ENCODE data around the gene PTGS2. TPM values are rescaled to one million over a fixed set of nuclear protein-coding genes. Genes with fewer than 3 reads are reported as not detected.
"Not testable (repeated sequence)": the region's sequence is repeated elsewhere in the genome, so short reads cannot be mapped to it uniquely, and the experiment has no call there.

The PTGS2 gene
- polyA plus RNA-seq, 1 donor from 2014 or later: 0.08 TPM

DNA sequence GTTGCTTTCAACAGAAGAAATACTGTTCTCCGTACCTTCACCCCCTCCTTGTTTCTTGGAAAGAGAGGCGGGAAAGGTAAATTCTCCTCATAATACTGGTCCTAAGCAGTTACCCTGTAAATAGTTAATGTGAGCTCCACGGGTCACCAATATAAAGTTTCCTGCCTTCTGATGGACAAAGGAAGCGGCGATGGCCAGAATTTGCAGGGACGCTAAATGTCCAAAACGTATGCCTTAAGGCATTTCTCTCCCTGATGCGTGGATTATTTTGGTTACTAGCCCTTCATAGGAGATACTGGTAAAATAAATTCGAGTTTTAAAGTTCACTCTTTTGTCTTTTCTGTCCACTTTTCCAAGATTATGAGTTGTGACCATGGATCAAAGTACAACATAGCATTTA, 898 bp upstream of the PTGS2 start:
- H3K4me3 Mint-ChIP-seq: peak overlapping the region in 2 of 4 donors; percentile 67 to 83

GRCh38 chr1:186679924-186680244, 339 bp downstream of the PTGS2 start:
- H3K36me3 Mint-ChIP-seq: no peaks in the 10 kb centered on the region
- H3K9me3 Mint-ChIP-seq: no peaks in the 10 kb centered on the region
- H3K27ac Mint-ChIP-seq: no peak overlapping the region
- peak overlapping the region in 3 of 4 donors; percentile 24 to 67 (median 29) for H3K4me3 Mint-ChIP-seq
- peaks cover 7 to 13% (median 8%) of the 10 kb centered on the region in 3 donors for H3K4me1 Mint-ChIP-seq
- H3K27me3 Mint-ChIP-seq: peaks cover 33% of the 10 kb centered on the region

More for the DNA sequence above, 898 bp upstream of the PTGS2 start:
- Mint-ChIP-seq H3K27ac (peak overlapping the region in 1 of 3 donors; percentile 61), H3K9me3 (no peaks in the 10 kb centered on the region), H3K27me3 (peaks cover 34% of the 10 kb centered on the region), H3K4me1 (peaks cover 7 to 13% (median 8%) of the 10 kb centered on the region in 3 donors), H3K36me3 (no peaks in the 10 kb centered on the region)

DNA sequence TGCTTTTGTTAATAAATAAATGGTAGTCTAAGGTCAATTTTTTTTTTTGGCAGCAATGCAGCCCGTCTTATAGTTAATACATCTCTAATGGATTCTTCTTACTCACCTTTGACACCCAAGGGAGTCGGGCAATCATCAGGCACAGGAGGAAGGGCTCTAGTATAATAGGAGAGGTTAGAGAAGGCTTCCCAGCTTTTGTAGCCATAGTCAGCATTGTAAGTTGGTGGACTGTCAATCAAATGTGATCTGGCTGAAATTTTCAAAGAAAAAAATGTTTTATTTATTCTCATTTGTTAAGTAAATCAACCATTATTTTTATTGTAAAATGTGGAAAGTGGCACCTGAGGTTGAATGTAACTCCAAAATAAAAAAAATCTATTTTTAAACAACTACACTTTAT, 2.1 kb downstream of the PTGS2 start:
- peaks cover 7 to 13% (median 8%) of the 10 kb centered on the region in 3 donors for H3K4me1 Mint-ChIP-seq
- no peak overlapping the region for H3K27ac Mint-ChIP-seq
- no peak overlapping the region for H3K4me3 Mint-ChIP-seq
- no peaks in the 10 kb centered on the region for H3K36me3 Mint-ChIP-seq
- peaks cover 28% of the 10 kb centered on the region for H3K27me3 Mint-ChIP-seq
- peaks cover 0 to 1% (median 0%) of the 10 kb centered on the region in 3 donors for H3K9me3 Mint-ChIP-seq

DNA sequence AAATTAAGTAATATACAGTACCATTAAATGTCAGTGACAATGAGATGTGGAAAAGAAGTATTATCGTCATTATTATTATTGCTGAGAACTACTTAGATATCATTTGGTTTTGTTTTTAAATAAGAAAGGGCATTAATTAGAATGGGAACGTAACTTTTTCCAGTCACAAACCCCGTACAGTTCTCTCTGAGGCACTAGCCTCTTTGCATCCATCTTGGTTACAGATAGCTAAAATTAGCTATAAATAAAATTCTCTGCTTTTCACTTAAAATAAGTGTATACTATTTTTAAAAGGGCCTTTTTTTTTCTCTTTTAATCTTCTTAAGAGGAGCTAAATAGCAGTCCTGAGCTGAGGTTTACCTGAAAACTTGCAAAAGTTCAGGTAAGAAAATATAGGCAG, 7.6 kb downstream of the PTGS2 start:
- H3K4me3 Mint-ChIP-seq: no peak overlapping the region
- H3K27me3 Mint-ChIP-seq: no peaks in the 10 kb centered on the region
- peaks cover 0 to 3% (median 0%) of the 10 kb centered on the region in 3 donors for H3K9me3 Mint-ChIP-seq
- no peaks in the 10 kb centered on the region for H3K36me3 Mint-ChIP-seq
- H3K27ac Mint-ChIP-seq: no peak overlapping the region
- no peaks in the 10 kb centered on the region for H3K4me1 Mint-ChIP-seq

DNA sequence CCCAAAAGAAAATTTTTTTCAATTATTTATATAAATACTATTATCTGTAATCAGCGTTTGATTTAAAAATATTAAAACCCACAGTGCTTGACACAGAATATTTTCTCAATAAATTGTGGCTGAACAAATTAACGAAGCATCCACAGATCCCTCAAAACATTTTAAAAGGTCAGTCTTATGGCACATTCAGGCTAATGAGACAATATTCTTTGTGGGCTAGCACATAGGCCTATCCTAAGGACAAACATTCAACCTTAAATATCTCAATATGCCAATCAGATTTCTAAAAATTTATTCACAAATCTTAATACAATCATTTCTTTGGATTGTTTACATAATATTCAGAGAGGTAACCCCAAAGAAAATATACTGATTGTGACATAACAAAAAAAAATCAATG, 8.1 kb downstream of the PTGS2 start:
- H3K4me3 Mint-ChIP-seq: no peak overlapping the region
- no peaks in the 10 kb centered on the region for H3K27me3 Mint-ChIP-seq
- H3K27ac Mint-ChIP-seq: no peak overlapping the region
- H3K9me3 Mint-ChIP-seq: peaks cover 0 to 3% (median 0%) of the 10 kb centered on the region in 3 donors
- no peaks in the 10 kb centered on the region for H3K4me1 Mint-ChIP-seq
- H3K36me3 Mint-ChIP-seq: no peaks in the 10 kb centered on the region

- Mint-ChIP-seq H3K4me3 (no peak overlapping the region), H3K27ac (no peak overlapping the region), H3K27me3 (no peaks in the 10 kb centered on the region), H3K9me3 (peaks cover 0 to 3% (median 1%) of the 10 kb centered on the region in 3 donors), H3K36me3 (no peaks in the 10 kb centered on the region), H3K4me1 (no peaks in the 10 kb centered on the region)
These were observed 8.9 kb downstream of the PTGS2 start for GRCh38 chr1:186671136-186671825.

GRCh38 chr1:186670297-186671135, 9.7 kb downstream of the PTGS2 start:
- Mint-ChIP-seq H3K36me3 (no peaks in the 10 kb centered on the region), H3K4me1 (no peaks in the 10 kb centered on the region), H3K27ac (no peak overlapping the region), H3K9me3 (peaks cover 0 to 3% (median 1%) of the 10 kb centered on the region in 3 donors), H3K4me3 (no peak overlapping the region), H3K27me3 (no peaks in the 10 kb centered on the region)

- H3K4me3 Mint-ChIP-seq, H3K27ac Mint-ChIP-seq, H3K4me1 Mint-ChIP-seq, H3K36me3 Mint-ChIP-seq, H3K27me3 Mint-ChIP-seq, H3K9me3 Mint-ChIP-seq: not testable (repeated sequence)
These were observed 10.4 kb downstream of the PTGS2 start for GRCh38 chr1:186669784-186670183.

GRCh38 chr1:186664217-186664616, 16.0 kb downstream of the PTGS2 start:
- not testable (repeated sequence) for H3K4me3 Mint-ChIP-seq, H3K36me3 Mint-ChIP-seq, H3K4me1 Mint-ChIP-seq, H3K27ac Mint-ChIP-seq, H3K9me3 Mint-ChIP-seq, H3K27me3 Mint-ChIP-seq

GRCh38 chr1:186662752-186663151, 17.5 kb downstream of the PTGS2 start:
- Mint-ChIP-seq H3K4me3 (no peak overlapping the region), H3K27me3 (no peaks in the 10 kb centered on the region), H3K27ac (no peak overlapping the region), H3K9me3 (peaks cover 0 to 1% (median 0%) of the 10 kb centered on the region in 3 donors), H3K4me1 (no peaks in the 10 kb centered on the region), H3K36me3 (no peaks in the 10 kb centered on the region)

- Mint-ChIP-seq H3K27me3 (no peaks in the 10 kb centered on the region), H3K27ac (no peak overlapping the region), H3K4me3 (no peak overlapping the region), H3K9me3 (peaks cover 0 to 3% (median 0%) of the 10 kb centered on the region in 3 donors), H3K4me1 (no peaks in the 10 kb centered on the region), H3K36me3 (no peaks in the 10 kb centered on the region)
These were observed 20.3 kb downstream of the PTGS2 start for GRCh38 chr1:186659890-186660341.

GRCh38 chr1:186658999-186659398, 21.2 kb downstream of the PTGS2 start:
- no peaks in the 10 kb centered on the region for H3K27me3 Mint-ChIP-seq
- no peak overlapping the region for H3K27ac Mint-ChIP-seq
- H3K4me1 Mint-ChIP-seq: no peaks in the 10 kb centered on the region
- H3K36me3 Mint-ChIP-seq: no peaks in the 10 kb centered on the region
- H3K4me3 Mint-ChIP-seq: no peak overlapping the region
- peaks cover 0 to 3% (median 2%) of the 10 kb centered on the region in 3 donors for H3K9me3 Mint-ChIP-seq

DNA sequence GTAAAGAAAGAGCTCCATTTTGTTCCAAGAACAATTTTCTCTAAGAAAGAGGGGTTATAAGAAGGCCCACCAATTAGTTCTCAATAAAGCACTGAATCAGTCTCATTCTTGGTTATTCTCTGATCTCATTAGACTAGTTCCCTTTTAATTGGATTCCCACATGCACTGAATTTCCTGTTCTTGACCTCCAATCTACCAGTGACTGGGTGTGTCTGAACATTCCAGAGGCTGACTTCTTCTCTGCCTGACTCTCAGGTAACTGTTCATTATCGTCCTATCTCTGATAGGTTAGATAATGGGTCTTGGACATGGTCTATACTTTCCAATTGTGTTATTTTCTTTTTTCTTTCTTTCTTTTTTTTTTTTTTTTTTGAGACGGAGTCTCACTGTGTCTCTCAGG, 22.7 kb downstream of the PTGS2 start:
- Mint-ChIP-seq H3K9me3 (peaks cover 0 to 7% (median 7%) of the 10 kb centered on the region in 3 donors), H3K27ac (no peak overlapping the region), H3K27me3 (no peaks in the 10 kb centered on the region), H3K36me3 (no peaks in the 10 kb centered on the region), H3K4me3 (no peak overlapping the region), H3K4me1 (no peaks in the 10 kb centered on the region)

DNA sequence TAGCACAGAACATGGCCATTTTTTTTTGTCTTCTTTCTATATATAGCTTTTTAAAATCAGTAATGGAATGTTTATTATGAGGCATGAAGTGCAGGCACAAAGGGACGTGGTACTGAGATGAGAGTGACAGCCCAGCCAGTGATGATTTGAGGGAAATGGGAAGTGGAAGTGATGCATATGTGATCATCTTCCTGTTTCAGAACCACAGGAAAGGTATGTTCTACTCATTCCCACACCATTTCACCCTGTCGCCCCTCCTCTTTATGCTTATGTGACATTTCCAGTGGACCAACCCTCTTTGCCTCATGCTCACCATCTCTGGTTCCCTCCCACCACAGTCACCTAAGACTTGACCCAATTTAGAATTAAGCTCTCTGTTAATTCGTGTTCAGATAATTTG, 24.3 kb downstream of the PTGS2 start:
- Mint-ChIP-seq H3K27ac (no peak overlapping the region), H3K4me1 (no peaks in the 10 kb centered on the region), H3K27me3 (no peaks in the 10 kb centered on the region), H3K4me3 (no peak overlapping the region), H3K36me3 (no peaks in the 10 kb centered on the region), H3K9me3 (peaks cover 0 to 7% (median 7%) of the 10 kb centered on the region in 3 donors)

DNA sequence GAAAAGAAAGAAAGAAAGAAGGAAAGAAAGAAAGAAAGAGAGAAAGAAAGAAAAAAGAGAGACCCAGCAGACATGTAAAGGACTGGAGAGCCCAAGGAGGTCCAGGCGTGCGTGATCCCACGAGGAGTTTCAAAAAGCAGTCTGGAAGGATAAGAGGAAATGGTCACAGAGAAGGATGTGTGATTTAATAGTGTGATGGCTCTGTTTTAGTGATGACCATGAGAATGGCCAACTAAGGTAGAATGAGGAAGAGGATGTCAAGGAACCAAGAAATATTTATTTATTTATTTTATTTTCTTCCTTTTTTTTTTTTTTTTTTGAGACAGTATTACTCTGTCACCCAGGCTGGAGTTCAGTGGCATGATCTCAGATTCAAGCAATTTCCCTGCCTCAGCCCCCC, 25.5 kb downstream of the PTGS2 start:
- Mint-ChIP-seq H3K36me3 (no peaks in the 10 kb centered on the region), H3K27ac (no peak overlapping the region), H3K9me3 (peaks cover 0 to 7% (median 7%) of the 10 kb centered on the region in 3 donors), H3K4me1 (no peaks in the 10 kb centered on the region), H3K4me3 (no peak overlapping the region), H3K27me3 (no peaks in the 10 kb centered on the region)

Measured in IgD-negative memory B cell (primary cell).